HG03175 (cell line): Measurements from ENCODE around the gene MAST4.

Experiments used
- ATAC-seq: cut with Tn5 transposase; IDR thresholded peaks from one replicate; pipeline ENCODE4 v1.9.1; 2021; ENCODE audit warnings: mild to moderate bottlenecking, moderate library complexity; ENCODE audit not compliant: unreplicated experiment

The MAST4 gene

DNA sequence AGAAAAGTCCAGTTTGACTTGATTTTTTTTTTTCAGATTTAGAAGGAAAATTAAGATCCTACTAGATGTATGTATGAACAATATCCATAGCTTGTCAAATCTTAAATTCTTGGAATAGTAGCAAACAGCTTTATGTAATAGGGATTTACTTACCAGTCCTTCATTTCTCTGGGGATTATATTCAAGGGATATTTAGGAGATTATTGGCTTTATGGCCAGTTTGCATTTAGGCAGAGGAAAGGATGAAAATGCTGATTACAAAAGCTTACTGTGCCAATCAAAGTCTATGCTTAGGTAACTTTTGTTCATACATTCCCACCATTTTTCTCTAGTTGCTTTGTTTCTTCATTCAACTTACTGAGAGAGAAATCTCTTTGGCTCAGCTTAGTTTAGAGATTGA is 47.9 kb downstream of the MAST4 start:
- ATAC-seq: no peak

GRCh38 chr5:66645039-66645438 is 48.8 kb downstream of the MAST4 start:
- no peak for ATAC-seq

GRCh38 chr5:66646570-66646969 is 50.4 kb downstream of the MAST4 start:
- no peak for ATAC-seq

- ATAC-seq: no peak
Observed at GRCh38 chr5:66647146-66647856, 51.1 kb downstream of the MAST4 start.

DNA sequence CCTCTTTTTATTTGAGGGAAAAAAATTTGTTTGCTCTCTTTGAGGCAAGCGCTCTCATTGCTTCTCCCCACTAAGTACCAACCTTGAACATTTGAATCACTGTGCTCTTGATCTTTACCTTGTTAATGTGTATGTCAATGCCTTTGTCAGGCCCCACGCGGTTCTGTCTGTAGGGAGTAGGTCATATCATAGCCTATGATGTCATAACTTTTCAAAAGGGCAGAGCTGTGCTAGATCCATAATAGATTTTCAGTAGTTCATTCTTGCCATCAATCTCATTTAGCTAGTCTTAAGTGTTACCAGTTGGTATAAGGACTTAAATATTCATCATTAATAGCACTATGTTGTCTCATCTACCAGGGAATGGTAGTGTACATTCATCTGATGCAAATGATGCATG is 56.6 kb downstream of the MAST4 start:
- no peak for ATAC-seq

- ATAC-seq: no peak
Observed at GRCh38 chr5:66653325-66653724, 57.1 kb downstream of the MAST4 start.

GRCh38 chr5:66655395-66656324 is 59.5 kb downstream of the MAST4 start:
- ATAC-seq: no peak

DNA sequence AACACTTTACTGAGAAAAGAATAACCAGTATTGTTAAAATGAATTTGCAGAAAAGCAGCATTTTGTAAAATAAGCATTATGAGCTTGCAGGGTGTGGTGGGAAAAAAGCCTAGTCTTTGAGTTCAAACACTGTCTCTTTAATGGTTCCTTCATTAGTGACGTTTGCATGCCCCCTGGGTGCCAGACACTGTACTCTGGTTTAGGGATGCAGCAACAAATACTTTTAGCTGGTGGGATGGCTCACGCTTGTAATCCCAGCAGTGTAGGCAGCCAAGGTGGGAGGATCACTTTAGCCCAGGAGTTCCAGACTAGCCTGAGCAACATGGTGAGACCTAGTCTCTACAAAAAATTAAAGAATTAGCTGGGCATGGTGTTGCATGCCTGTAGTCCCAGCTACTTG is 62.3 kb downstream of the MAST4 start:
- ATAC-seq: no peak

DNA sequence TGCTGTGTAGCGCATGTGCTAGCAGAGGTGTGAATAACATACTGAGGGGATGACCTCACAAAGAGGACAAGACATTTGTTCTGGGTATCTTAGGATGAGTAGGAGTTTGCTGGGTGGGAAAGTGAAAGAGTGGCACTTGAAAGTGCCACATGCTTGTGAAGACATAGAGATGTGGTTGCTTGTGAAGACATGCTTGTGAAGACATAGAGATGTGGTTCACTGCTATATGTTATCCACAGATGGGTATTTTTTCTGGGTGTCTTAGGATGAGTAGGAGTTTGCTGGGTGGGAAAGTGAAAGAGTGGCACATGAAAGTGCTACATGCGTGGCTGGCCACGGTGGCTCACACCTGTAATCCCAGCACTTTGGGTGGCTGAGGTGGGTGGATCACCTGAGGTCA is 63.6 kb downstream of the MAST4 start:
- ATAC-seq: no peak

- ATAC-seq: no peak
Observed at GRCh38 chr5:66660396-66660795, 64.2 kb downstream of the MAST4 start.

DNA sequence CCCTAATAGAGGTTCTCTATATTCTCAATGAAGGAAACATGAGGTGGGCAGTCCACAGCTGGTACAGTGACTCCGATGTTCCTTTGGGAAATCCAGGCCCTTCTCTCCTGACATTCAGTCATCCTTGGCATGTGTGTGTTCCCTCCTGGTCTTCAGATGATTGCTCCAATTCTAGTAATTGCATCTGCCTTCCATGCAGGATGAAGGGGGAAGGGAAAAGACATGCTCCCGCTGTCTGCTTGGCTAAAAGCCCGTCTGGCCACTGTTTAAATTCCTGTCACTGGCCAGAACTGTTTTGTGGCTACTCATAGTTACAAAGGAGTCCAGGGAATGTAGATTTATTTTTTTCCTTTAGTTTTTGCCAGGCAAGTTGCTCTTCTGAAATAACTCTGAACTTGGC is 65.0 kb downstream of the MAST4 start:
- ATAC-seq: no peak

DNA sequence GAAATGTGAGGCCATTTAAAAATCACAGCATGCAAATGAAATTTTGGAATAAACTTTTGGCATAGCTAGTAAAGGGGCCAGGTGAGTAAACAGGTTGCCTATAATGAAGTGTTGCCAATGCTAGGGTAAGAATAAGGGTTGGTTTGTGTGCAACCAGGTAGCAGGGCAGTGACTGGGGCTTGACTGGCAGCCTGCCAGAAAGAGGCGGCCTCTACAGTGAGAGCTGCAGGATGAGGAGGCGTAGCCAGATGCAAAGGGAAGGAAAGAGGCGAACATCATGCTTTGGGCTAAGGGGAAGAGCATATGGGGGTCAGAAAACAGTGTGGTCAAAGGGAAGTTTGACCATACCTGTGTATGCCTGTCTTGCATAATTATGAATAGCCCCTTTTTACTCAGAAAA is 70.6 kb downstream of the MAST4 start:
- ATAC-seq: no peak

GRCh38 chr5:66669086-66669861 is 73.1 kb downstream of the MAST4 start:
- no peak for ATAC-seq

- no peak for ATAC-seq
Observed at GRCh38 chr5:66669862-66670195, 73.6 kb downstream of the MAST4 start.

DNA sequence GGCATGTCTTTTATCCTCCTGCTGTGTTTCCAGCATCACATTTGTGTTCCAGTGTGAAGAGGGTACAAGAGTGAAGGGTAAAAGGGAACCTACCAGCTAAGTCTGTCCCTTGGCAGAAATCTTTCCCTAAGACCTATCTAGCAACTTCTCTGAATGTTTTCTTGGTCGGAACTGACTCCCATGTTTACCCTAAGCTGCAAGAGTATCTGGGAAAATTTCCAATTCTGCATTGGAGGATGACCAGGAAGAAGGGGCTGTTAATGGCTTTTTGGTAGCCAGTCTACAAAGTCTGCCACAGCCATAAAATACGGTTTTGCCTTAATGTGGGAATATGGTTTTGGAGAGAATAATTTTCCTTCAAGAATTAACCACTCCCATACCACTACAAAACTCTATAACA is 75.1 kb downstream of the MAST4 start:
- ATAC-seq: no peak

GRCh38 chr5:66674802-66675201 is 78.6 kb downstream of the MAST4 start:
- no peak for ATAC-seq

GRCh38 chr5:66675406-66675805 is 79.2 kb downstream of the MAST4 start:
- no peak for ATAC-seq

GRCh38 chr5:66680221-66680620 is 84.0 kb downstream of the MAST4 start:
- ATAC-seq: no peak

- ATAC-seq: no peak
Observed at GRCh38 chr5:66680804-66681203, 84.6 kb downstream of the MAST4 start.

DNA sequence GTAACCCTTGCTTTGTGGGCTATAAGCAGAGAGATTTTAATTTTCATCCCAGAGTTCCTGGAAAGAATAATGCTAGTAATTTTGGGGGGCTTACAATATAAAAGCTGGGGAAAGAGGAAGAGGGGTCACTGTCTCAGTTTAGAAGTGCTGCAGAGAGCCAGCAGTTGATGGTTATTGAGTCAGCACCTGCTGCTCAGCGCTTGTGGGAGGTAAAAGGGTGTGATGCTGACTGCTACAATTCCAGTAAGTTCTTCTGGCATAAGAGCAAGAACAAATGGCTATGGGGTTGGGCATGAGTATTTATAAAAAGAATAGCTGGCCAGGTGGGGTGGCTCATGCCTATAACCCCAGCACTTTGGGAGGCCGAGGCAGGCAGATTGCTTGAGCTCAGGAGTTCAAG is 88.5 kb downstream of the MAST4 start:
- ATAC-seq: no peak

DNA sequence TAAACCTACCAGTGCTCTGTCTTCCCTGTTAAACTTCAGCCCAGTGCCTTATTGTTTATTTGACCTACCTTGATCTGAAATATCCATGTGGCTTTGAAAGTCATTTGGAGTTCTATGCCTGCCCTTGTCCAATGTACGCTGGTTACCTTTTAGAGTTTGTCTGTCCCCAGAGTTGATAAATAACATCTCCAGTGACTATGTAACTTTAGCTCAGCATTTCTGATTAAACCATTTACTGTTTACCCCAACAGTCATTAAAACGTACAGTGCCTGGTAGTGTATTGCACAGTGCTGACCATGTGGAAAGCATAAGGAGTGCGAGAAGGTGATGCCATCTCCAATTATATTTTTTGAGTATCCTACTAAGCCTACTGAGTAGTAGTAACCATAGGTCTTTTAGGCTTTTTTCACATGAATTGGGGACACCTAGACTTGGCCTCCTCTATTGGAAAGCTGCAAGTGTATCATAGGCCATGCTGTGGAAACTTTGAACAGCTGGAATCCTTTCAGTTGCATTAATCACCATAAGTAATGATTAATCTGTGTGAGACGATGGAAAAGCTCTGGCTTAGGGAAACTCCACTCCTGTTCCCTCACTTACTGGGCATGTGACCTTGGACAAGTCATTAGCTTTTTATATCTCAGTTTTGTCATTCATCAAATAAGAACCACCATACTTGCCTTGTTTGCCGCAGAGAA is 93.5 kb downstream of the MAST4 start:
- ATAC-seq: no peak
